HepG2 (cell line): ENCODE data around the gene SH3YL1. TPM values are rescaled to one million over a fixed set of nuclear protein-coding genes. Genes with fewer than 3 reads are reported as not detected.

ENCODE experiments used
- BORCS8-MEF2B ChIP-seq: sonication (generic); formaldehyde crosslinking; IDR thresholded peaks from 2 replicates; pipeline ENCODE4 v1.8.0; 2022; ENCODE audit warnings: mild to moderate bottlenecking, missing genetic modification reagents
- EZH2 ChIP-seq: conservative IDR thresholded peaks from 2 replicates; pipeline ENCODE4 v1.6.1; 2012; ENCODE audit warnings: mild to moderate bottlenecking, low read depth, low read length, moderate library complexity
- FOXC1 ChIP-seq: sonication (generic); formaldehyde crosslinking; IDR thresholded peaks from 2 replicates; pipeline ENCODE4 v1.8.0; 2022; ENCODE audit warnings: mild to moderate bottlenecking, missing genetic modification reagents, borderline replicate concordance
- GTF2F1 ChIP-seq: fragments of 150-350 bp; IDR thresholded peaks from 2 replicates; pipeline ENCODE4 v1.6.1; 2014; ENCODE audit warnings: low read length
- MBNL3 ChIP-seq: fragments of 250-450 bp; sonication (Bioruptor Pico); conservative IDR thresholded peaks from 2 replicates; pipeline ENCODE4 v1.8.0; 2022; ENCODE audit warnings: mild to moderate bottlenecking, inconsistent platforms
- PLSCR1 ChIP-seq: sonication (generic); formaldehyde crosslinking; IDR thresholded peaks from 2 replicates; pipeline ENCODE4 v1.5.0; 2020; ENCODE audit warnings: missing genetic modification reagents, mild to moderate bottlenecking, borderline replicate concordance
- PREB ChIP-seq: sonication (generic); formaldehyde crosslinking; IDR thresholded peaks from 2 replicates; pipeline ENCODE4 v1.4.0; 2020; ENCODE audit warnings: missing genetic modification reagents
- RORA ChIP-seq: sonication (generic); formaldehyde crosslinking; IDR thresholded peaks from 2 replicates; pipeline ENCODE4 v1.5.0; 2020; ENCODE audit warnings: mild to moderate bottlenecking, missing genetic modification reagents, moderate library complexity
- SAFB2 ChIP-seq: sonication (generic); formaldehyde crosslinking; IDR thresholded peaks from 2 replicates; pipeline ENCODE4 v1.5.1; 2020; ENCODE audit warnings: missing genetic modification reagents, low read depth, mild to moderate bottlenecking, borderline replicate concordance
- SKI ChIP-seq: fragments of 450-650 bp; IDR thresholded peaks from one replicate; pipeline ENCODE4 v1.6.1; 2018; ENCODE audit warnings: mild to moderate bottlenecking; ENCODE audit not compliant: partially characterized antibody
- TARDBP ChIP-seq: sonication (generic); formaldehyde crosslinking; IDR thresholded peaks from 2 replicates; pipeline ENCODE4 v1.8.0; 2022; ENCODE audit warnings: mild to moderate bottlenecking, missing genetic modification reagents
- TCF7 ChIP-seq: sonication (generic); IDR thresholded peaks from 2 replicates; pipeline ENCODE4 v1.6.1; 2016; ENCODE audit warnings: antibody characterized with exemption, low read depth
- ZBTB44 ChIP-seq: sonication (generic); formaldehyde crosslinking; IDR thresholded peaks from 2 replicates; pipeline ENCODE4 v1.4.0; 2020; ENCODE audit warnings: missing genetic modification reagents
- ZBTB7B ChIP-seq: sonication (generic); formaldehyde crosslinking; IDR thresholded peaks from 2 replicates; pipeline ENCODE4 v1.4.0; 2020; ENCODE audit warnings: missing genetic modification reagents
- ZKSCAN5 ChIP-seq: sonication (generic); formaldehyde crosslinking; IDR thresholded peaks from 2 replicates; pipeline ENCODE4 v1.5.1; 2020; ENCODE audit warnings: mild to moderate bottlenecking, missing genetic modification reagents
- ZNF264 ChIP-seq: sonication (generic); formaldehyde crosslinking; IDR thresholded peaks from 2 replicates; pipeline ENCODE4 v1.4.0; 2020; ENCODE audit warnings: missing genetic modification reagents
- ZNF598 ChIP-seq: sonication (generic); formaldehyde crosslinking; IDR thresholded peaks from 2 replicates; pipeline ENCODE4 v1.5.1; 2020; ENCODE audit warnings: mild to moderate bottlenecking, missing genetic modification reagents, borderline replicate concordance
- ZNF75D ChIP-seq: sonication (generic); formaldehyde crosslinking; IDR thresholded peaks from 2 replicates; pipeline ENCODE4 v1.8.1; 2023; ENCODE audit warnings: missing genetic modification reagents, mild to moderate bottlenecking, borderline replicate concordance
- ZNF792 ChIP-seq: IDR thresholded peaks from 2 replicates; pipeline ENCODE4 v1.6.1; 2016
- ZNF891 ChIP-seq: sonication (generic); formaldehyde crosslinking; IDR thresholded peaks from 2 replicates; pipeline ENCODE4 v1.5.0; 2020; ENCODE audit warnings: mild to moderate bottlenecking, missing genetic modification reagents
- polyA plus RNA-seq, 8 experiments: library from polyadenylated mRNA; depleted of rRNA in 3 of 8; stranded (reverse) in 7 of 8; unstranded in 1 of 8; fragments of >200 nt; fragmentation: Illumina TruSeq in 4 of 8; extraction: Trizol in 4 of 8; gene quantifications; 2 replicates each; pipeline versions ENCODE4 v1.2.1 to v1.2.3, GENCODE V29; 2011 to 2016; ENCODE audit warnings: low read depth in 4 of 8, missing spikeins in 1 of 8, mixed read lengths in 1 of 8; ENCODE audit not compliant: insufficient read depth in 1 of 8
- total RNA-seq, 5 experiments: library from RNA; depleted of rRNA; stranded (reverse); fragments of >200 nt; fragmentation: Illumina TruSeq; extraction: Trizol; gene quantifications; 2 replicates each; pipeline ENCODE4 v1.2.3, GENCODE V29; 2016; ENCODE audit warnings: low read depth in 1 of 5
- TF ChIP-seq, protein P1 (sequence below): sonication (generic); formaldehyde crosslinking; IDR thresholded peaks from 2 replicates; pipeline ENCODE4 v1.4.0; 2020; ENCODE audit warnings: low read depth, mild to moderate bottlenecking, missing genetic modification reagents
- TF ChIP-seq, protein P2 (sequence below): fragments of 450-650 bp; IDR thresholded peaks from 2 replicates; pipeline ENCODE4 v1.6.1; 2017

The SH3YL1 gene
- total and polyA plus RNA-seq, 2 of the 13 experiments (the other 11 are each of a cell fraction or from before 2014, with no cell fraction given), result 13.0 to 48.2 TPM

GRCh38 chr2:175880-176820, 87.7 kb downstream of the SH3YL1 start (continued):
- TF ChIP-seq, protein P1, sequence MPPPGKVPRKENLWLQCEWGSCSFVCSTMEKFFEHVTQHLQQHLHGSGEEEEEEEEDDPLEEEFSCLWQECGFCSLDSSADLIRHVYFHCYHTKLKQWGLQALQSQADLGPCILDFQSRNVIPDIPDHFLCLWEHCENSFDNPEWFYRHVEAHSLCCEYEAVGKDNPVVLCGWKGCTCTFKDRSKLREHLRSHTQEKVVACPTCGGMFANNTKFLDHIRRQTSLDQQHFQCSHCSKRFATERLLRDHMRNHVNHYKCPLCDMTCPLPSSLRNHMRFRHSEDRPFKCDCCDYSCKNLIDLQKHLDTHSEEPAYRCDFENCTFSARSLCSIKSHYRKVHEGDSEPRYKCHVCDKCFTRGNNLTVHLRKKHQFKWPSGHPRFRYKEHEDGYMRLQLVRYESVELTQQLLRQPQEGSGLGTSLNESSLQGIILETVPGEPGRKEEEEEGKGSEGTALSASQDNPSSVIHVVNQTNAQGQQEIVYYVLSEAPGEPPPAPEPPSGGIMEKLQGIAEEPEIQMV (CRISPR knock-in tag), result peak; percentile 68; the same call in 1 of the 2 replicates
- TF ChIP-seq TCF7, result peak; percentile 99
- peak; percentile 93 for TF ChIP-seq ZNF264
- no peak for TF ChIP-seq PLSCR1 (CRISPR knock-in tag)
- no peak for TF ChIP-seq ZNF891 (CRISPR knock-in tag)
- 0 out of 2 replicates have a peak, but pooled peaks have one; percentile 54 for TF ChIP-seq BORCS8-MEF2B (CRISPR knock-in tag)
- peak; percentile 65; the same call in 1 of the 2 replicates for TF ChIP-seq FOXC1 (CRISPR knock-in tag)
- TF ChIP-seq EZH2, result no peak
- no peak for TF ChIP-seq RORA
- TF ChIP-seq ZBTB7B (CRISPR knock-in tag), result peak; percentile 63
- TF ChIP-seq ZKSCAN5 (CRISPR knock-in tag), result no peak
- TF ChIP-seq SAFB2 (CRISPR knock-in tag), result peak; percentile 53; the same call in 1 of the 2 replicates
- peak; percentile 93 for TF ChIP-seq SKI
- no peak for TF ChIP-seq ZBTB44 (CRISPR knock-in tag)
- TF ChIP-seq ZNF75D (CRISPR knock-in tag), result no peak
- TF ChIP-seq ZNF792 (CRISPR knock-in tag), result no peak
- TF ChIP-seq TARDBP (CRISPR knock-in tag), result peak; percentile 94; the same call in 1 of the 2 replicates
- no peak for TF ChIP-seq MBNL3
- no peak for TF ChIP-seq GTF2F1
- TF ChIP-seq PREB, result no peak
- TF ChIP-seq, protein P2, sequence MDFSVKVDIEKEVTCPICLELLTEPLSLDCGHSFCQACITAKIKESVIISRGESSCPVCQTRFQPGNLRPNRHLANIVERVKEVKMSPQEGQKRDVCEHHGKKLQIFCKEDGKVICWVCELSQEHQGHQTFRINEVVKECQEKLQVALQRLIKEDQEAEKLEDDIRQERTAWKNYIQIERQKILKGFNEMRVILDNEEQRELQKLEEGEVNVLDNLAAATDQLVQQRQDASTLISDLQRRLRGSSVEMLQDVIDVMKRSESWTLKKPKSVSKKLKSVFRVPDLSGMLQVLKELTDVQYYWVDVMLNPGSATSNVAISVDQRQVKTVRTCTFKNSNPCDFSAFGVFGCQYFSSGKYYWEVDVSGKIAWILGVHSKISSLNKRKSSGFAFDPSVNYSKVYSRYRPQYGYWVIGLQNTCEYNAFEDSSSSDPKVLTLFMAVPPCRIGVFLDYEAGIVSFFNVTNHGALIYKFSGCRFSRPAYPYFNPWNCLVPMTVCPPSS, result no peak
- TF ChIP-seq ZNF598, result no peak
